GM21367 (cell line): Measurements from ENCODE around the gene BAIAP2.
"Not testable (repeated sequence)": the region's sequence is repeated elsewhere in the genome, so short reads cannot be mapped to it uniquely, and the experiment has no call there.

Experiments used
- ATAC-seq: cut with Tn5 transposase; IDR thresholded peaks from one replicate; pipeline ENCODE4 v1.9.1; 2021; ENCODE audit not compliant: unreplicated experiment

BAIAP2 gene

DNA sequence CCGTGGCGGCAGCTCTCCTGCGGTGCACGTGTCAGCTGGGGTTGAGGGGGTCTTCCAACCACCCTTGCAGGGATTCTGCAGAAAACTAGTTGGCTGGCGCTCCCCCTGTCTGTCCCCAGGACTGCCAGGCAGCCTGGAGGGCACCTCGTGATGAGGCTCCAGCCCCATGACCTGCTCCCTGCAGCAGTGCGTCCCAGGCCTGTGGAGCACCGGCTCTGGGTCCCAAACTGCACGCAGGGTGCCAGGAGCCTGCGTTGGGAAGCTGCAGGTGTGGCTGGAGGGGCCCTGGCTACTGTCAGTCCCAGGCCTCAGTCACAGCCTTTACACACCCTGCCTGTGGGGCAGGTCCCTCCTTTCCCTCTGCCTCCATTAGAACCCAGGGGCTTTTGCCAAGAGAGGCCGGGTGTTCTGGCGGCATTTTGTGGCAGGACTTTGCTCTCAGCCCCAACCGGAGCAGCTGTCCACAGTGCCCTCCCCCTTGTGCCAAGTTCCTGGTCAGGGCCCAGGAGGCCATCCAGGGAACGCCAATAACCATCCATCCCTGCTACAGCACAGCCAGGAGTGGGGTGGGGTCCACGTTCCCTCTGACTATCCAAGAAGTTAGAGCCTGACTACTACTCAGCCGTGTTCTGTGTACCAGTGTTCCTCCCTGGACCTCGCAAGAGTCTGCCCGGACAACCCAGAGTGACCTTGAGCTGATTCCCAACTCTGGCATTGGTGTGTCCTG, 34.2 kb upstream of the BAIAP2 start:
- ATAC-seq: no peak

DNA sequence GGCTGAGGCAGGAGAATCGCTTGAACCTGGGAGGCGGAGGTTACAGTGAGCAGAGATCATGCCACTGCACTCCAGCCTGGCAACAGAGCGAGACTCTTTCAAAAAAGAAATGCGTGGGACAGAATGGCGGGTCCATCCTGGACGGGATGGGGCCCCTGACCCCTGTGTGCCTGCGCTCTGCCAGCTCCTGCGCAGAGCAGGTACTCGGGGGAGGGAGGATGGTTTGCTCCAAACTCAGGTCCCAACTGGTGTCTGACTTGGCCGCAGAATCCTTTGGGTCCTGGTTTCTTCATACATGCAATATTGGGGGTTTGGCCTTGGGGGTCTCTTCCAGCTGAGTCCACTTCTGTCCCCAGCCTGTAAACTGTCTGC, 33.0 kb upstream of the BAIAP2 start:
- ATAC-seq: no peak

DNA sequence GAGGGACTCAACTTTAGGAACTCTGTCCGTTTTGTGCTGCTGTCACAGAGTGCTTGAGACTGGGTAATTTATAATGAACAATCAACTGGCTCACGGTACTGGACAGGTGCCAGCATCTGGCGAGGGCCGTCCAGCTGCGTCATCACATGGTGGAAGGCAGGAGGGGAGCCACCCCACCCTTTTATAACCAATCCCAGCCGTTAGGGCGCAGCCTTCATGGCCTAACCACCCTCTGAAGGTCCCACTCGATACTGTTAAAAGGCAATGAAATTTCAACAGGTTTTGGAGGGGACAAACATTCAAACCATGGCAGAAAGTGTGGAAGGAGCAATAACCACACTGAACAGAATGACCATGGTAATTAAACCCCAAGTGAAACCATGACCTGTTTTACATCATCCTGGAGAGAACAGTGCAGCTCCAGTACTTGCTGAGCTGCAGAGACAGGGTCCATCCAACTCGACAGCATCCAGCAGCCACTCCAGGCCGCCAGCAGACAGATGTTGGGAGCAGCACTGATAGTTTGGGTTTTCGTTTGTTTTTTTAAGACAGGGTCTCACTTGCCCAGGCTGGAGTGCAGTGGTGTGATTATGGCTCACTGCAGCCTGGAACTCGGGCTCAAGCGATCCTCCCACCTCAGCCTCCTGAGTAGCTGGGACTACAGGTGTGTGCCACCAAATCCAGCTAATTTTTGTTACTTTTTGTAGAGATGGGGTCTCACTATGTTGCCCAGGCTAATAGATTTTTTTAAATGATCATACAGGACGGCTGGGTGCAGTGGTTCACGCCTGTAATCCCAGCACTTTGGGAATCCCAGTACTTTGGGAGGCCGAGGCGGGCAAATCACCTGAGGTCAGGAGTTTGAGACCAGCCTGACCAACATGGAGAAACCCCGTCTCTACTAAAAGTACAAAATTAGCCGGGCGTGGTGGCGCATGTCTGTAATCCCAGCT, 32.3 kb upstream of the BAIAP2 start:
- ATAC-seq: no peak

DNA sequence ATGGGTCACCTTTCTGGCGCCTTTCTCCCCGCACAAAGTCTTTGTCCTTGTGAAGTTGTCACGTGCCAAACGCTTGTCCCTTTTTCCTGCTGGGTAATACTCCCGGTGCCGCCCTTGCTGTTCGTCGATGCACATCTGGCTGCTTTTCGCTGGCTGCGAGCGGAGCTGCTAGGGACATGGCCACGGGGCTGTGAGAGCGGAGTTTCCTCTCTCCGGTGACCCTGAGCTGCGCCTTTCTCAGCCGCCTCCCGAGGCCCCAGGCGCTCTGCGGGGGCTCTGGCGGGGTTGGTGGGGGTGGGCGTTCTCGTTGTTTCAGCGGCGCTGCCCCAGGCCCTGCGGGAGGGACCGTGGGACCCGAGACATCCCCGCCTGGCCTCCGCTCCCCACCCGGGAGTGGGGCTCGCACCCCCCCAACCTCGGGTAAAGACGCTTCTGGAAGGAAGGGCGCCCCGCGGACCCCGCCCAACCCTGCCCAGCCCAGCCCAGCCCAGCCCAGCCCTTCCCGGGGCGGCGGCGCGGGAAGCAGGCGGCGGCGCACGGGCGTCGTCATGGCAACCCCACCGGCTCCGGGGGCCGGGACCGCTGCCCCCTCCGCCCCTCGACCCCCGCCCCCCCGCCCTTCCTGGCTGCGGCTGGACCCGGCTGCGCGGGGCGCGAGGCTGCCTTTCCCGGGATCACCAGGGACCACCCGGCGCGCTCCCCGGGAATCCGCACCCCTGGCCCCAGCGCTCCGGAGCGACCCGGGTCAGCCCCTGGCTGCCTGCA, 31.1 kb upstream of the BAIAP2 start:
- ATAC-seq: no peak

DNA sequence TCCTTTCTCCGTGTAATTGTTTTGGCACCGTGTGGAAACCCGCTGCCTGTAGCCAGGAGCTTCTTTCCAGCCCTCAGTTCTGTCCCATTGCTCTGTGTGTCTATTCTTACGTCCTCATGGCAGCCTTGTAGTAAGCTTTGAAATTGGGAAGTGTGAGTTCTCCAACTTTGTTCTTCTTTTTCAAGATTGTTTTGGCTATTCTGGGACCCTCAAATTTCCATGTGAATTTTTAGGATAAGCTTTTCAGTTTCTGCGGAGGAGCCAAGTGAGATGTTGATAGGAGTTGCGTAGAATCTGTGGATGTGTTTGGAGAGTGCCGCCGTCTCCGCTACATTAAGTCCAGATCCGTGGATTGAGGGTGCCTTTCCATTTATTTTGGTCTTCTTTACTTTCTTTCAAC, 28.1 kb upstream of the BAIAP2 start:
- no peak for ATAC-seq

DNA sequence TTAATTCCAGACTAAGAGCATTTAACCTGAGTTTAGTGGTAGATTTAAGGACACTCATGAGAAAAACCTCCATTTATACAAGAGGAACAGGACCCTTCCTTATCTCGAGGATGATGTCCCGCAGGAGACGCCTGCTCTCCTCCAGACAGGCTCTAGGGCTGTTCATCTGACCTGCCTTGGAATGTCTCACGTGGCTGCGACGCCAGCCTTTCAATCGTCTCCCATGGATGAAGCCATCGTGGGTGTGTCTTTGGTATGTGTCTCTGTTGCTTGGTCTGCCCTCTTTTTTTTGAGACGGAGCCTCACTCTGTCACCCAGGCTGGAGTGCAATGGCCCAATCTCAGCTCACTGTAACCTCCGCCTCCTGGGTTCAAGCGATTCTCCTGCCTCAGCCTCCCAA, 26.8 kb upstream of the BAIAP2 start:
- no peak for ATAC-seq

DNA sequence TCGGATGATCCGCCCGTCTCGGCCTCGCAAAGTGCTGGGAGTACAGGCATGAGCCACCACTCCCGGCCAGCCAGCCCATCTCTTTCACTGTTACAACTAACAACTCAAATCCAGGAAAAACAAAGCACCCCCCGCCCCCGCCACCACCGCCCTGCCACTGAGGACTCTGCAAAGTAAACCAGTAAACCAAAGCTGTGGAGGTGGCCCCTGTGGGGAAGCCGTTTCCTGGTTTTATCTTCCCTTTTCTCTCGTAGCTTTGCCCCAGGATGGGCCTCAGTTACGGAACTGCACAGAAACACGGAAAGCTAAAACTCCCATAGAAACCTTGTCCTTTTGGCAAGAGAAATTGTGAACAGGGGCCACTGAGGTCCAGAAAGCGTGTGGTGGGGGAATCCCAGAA, 25.8 kb upstream of the BAIAP2 start:
- ATAC-seq: no peak

DNA sequence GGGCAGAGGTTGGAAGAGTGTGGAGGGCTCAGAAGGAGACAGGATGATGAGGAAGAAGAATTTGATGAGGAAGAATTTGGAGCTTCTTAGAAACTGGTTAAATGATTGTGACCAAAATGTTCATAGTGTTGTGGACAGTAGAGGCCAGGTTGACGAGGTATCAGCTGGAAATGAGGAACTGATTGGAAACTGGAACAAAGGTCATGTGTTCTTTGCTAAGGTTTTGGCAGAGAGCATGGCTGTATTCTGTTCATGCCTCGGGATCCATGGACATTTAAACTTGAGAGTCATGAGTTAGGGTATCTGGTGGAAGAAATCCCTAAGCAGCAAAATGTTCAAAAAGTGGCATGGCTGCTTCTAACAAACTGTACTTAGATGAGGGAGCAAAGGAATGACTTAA, 24.0 kb upstream of the BAIAP2 start:
- no peak for ATAC-seq

DNA sequence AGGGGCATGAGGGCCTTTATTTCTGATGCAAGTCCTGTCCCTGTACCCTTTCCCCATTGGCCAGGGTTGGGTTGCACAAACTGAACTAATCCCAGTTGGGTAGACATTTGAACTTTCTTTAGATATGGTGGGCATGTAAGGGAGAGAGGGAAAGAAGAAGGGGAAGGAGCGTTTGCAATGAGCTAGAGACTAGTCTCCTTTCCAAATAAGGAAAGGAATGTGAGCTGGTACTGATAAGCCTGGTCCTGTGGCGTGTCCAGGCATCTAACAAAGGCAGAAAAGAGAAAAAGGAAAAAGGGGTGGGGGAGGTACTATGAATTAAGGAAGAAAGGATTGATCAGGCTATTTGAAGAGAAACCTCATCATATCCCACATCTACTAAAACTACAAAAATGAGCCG, 23.0 kb upstream of the BAIAP2 start:
- ATAC-seq: no peak

DNA sequence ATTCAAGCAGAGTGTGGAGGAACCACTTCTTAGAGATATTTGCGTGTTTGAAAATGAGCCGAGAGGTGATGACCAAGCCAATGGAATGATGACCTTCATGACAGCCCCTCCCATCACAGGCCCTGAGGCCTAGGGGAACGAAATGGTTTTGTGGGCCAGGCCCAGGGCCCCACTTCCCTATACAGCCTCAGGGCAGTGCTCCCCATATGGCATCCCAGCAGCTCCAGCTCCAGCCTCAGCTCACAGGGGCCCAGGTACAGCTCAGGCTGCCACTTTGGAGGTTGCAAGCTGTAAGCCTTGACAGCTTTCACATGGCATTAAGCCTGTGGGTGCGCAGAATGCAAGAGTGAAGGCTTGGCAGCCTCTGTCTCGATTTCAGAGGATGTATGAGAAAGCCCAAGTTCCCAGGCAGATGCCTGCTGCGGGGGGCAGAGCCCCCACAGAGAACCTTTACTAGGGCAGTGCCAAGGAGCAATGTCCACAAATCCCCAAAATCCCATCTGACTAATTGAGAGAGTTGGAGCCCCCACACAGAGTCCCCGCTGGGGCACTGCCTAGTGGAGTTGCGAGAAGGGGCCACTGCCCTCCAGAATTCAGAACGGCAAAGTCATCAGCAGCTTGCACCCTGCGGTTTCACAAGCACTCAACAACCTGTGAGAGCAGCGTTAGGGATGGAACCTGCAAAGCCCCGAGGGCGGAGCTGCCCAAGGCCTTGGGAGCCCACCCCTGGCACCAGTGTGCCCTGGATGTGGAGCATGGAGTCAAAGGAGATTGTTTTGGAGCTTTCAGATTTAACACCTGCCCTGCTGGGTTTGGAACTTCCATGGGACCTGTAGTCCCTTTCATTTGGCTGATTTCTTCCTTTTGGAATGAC, 22.1 kb upstream of the BAIAP2 start:
- ATAC-seq: no peak

DNA sequence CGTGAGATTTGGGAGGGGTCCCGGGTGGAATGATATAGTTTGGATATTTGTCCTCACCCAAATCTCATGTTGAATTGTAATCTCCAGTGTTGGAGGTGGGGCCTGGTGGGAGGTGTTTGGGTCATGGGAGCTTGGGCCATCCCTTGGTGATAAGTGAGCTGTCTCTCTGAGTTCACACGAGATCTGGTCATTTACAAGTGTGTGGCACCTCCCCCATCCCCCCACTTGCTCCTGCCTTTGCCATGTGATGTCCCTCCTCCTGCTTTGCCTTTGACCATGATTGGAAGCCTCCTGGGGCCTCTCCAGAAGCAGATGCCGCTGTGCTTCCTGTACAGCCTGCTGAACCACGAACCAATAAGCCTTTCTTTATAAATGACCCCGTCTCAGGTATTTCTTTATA, 21.3 kb upstream of the BAIAP2 start:
- ATAC-seq: no peak

DNA sequence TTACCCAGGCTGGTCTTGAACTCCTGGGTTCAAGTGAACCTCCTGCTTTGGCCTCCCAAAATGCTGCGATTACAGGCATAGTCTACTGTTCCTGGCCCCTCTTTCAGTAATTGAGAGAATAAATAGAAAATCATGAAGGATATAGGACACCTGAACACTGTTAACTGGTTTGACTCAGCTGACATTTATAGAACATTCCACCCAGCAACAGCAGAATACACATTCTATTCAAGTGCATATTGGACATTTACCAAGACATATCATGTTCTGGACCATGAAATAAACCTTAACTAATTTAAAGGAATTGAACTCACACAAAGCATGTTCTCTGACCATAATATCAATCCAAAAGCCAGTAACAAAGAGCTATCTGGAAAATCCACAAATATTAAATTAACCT, 19.8 kb upstream of the BAIAP2 start:
- no peak for ATAC-seq

DNA sequence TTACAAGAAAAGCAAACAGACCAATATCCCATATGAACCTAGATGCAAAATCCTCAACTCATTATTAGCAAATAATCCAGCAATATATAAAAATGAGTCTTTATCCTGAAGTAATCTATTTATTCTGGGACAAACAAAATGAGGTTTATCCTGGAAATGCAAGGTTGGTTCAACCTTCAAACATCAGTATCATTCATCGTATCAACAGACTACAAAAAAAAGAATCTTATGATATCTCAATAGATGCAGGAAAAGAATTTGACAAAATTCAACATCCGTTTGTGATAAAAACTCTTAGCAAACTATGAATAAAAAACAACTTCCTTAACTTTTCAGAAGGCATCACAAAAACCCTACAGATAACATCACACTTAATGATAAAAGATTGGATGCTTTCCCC, 18.4 kb upstream of the BAIAP2 start:
- ATAC-seq: no peak

DNA sequence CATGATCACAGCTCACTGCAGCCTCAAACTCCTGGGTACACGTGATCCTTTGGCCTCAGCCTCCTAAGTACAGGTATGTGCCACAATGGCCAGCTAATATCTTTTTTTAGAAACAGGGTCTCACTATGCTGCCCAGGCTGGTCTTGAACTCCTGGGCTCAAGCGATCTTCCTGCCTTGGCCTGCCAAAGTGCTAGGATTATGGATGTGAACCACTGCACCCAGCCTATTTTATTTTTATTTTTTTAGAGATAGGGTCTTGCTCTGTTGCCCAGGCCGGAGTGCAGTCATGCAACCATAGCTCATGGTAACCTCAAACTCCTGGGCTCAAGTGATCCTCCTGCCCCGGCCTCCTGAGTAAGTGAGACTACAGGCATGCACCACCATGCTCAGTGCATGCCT, 17.6 kb upstream of the BAIAP2 start:
- not testable (repeated sequence) for ATAC-seq

DNA sequence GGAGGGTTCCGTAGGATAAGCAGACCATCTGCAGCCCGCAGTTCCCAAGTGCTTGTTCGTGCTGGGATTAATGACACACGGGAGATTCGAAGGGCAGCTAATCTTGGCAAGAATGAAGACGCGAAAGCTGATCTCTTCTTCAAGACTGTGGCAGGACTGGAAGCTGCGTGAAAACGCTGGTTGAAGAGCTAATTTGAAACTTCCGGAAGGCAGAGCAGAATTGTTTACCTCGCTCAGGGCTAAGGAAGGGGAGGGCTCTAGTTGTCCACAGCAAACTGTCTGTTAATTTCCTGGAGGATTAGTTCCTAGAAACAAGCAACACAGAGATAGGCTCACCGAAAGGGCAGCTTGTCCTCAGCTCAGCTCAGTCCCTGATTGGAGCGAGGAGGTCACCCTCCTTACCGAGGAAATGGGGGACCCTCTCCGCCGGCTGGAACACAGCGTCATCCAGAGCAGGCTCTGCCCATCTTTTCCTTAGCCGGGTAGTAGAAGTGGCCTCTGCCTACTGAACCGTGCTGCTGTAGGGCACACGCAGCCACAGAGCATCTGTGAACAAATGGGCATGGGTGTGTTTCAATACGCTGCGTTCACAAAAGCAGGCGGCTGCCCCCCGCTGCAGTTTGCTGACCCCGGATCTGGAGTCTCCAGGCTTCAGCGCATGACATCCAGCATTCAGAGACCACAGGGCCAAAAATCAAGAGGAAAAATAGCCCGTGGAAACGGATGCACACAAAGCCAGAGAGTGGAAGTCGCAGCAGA, 16.7 kb upstream of the BAIAP2 start:
- no peak for ATAC-seq

DNA sequence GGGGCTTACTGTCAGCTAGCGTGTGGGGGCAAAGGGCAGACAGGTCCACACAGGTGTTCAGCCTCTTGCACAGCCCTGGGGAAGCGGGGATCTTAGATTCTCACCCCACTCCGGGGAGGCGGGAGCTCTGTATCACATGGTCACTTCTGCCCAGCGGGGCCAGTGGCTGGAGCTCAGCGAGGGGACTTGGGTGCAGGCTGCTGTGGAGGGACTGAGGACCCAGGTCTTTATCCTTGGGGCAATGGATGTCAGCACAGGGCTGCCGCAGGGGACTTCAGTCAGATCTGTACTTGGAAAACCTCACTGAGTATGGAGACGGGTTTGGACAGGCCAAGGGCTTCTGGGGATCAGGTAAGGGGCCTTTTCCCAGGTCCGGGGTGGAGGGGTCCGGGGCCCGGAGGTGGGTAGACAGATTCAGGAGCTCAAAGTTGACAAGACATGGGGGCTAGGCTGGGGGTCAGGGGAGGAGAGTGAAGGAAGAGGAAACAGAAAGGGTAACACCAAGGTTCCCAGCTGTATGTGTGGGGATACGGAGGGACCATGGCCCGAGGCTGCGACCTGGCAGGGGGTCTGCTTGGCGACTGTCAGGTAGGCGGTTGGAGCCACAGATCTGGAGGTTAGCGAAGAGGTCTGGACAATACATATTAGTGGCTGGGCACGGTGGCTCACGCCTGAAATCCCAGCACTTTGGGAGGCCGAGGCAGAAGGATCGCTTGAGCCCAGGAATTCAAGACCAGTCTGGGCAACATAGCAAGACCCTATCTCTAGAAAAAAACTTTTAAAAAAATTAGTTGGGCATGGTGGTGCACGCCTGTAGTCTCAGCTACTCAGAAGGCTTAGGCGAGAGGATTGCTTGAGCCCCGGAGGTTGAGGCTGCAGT, 15.1 kb upstream of the BAIAP2 start:
- no peak for ATAC-seq

DNA sequence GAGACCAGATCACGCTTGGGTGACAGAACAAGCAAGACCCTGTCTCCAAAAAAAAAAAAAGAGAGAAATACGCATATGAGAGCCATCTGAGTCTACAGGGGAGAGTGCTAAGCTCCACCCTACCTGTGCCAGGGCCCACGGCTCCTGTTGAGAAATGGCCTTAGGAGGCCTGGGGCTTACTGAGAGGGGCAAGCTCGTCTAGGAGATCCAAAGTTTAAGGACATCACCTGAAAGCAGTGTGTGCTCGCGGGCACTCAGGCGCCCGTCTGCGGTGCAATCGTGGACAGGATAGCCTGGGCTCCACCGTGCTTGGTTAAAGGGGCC, 14.5 kb upstream of the BAIAP2 start:
- ATAC-seq: no peak

DNA sequence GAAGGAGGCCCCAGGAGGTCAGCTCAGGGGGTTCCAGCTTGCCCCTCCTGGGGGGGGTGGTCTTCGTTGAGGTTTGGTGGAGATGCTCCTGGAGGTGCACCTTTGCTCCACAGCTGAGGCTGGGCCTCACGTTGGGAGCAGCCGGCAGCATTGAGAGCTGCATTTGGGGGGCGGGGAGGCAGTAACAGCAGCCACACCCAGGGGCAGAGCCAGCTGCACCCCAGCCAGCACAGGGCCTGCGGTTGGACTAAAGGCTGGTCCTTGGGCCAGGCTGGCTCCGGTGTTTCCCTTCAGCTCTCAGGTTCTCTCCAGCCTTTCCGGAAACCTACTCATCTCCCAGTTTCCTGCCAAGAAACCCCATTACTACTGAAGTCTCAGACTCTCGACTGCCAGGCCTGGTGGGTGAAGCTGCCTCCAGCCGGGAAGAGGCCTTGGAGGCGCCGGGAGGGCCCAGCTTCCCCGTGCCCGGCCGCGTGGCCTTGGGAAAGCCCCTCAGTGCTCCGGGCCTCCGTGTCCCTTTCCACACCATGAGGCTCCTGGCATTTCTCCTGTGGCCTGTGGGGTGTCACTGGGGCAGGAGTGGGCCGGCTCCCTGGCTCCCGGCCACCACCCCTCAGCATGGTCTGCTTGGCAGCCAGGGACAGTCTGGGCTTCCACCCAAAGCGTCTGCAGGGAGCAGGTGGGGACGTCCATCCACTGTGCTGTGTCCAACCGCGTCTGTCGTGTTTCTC, 14.0 kb upstream of the BAIAP2 start:
- no peak for ATAC-seq
